Muscle layer of colon (tissue), 2 donors: ENCODE results near the gene FRMD5.
A peak's percentile ranks its signal among the peaks of the same experiment; 100 is the strongest.

Source experiments
- H3K27ac ChIP-seq: one replicate; pipeline ENCODE4 v1.7.0; 2013; ENCODE audit warnings: low read depth, mild to moderate bottlenecking, low read length, moderate library complexity
- H3K27me3 ChIP-seq, 2 donors: one replicate each; pipeline ENCODE4 v1.7.0; 2013; ENCODE audit warnings: low read length in 2 of 2, mild to moderate bottlenecking in 2 of 2; ENCODE audit not compliant: insufficient read depth in 2 of 2, control insufficient read depth in 1 of 2
- H3K36me3 ChIP-seq: one replicate; pipeline ENCODE4 v1.7.0; 2013; ENCODE audit warnings: mild to moderate bottlenecking, low read length; ENCODE audit not compliant: insufficient read depth
- H3K4me1 ChIP-seq: one replicate; pipeline ENCODE4 v1.7.0; 2013; ENCODE audit warnings: mild to moderate bottlenecking, low read length; ENCODE audit not compliant: insufficient read depth
- H3K4me3 ChIP-seq, 2 donors: one replicate each; pipeline ENCODE4 v1.7.0; 2013; ENCODE audit warnings: low read length in 2 of 2, low read depth in 1 of 2, mild to moderate bottlenecking in 1 of 2, moderate library complexity in 1 of 2
- H3K9ac ChIP-seq: one replicate; pipeline ENCODE4 v1.7.0; 2013; ENCODE audit warnings: low read length
- H3K9me3 ChIP-seq: one replicate; pipeline ENCODE4 v1.7.0; 2013; ENCODE audit warnings: mild to moderate bottlenecking, low read length
- donor health status: abdominal sarcoma.
- donor health status: Adenocarcinoma of cecum.

FRMD5 gene

GRCh38 chr15:44207643-44208042, 12.6 kb upstream of the FRMD5 start:
- Histone ChIP-seq H3K4me3 (no peak overlapping the region), H3K36me3 (no peaks in the 10 kb centered on the region), H3K27me3 (peaks cover 0 to 3% of the 10 kb centered on the region in 2 donors), H3K9ac (no peak overlapping the region), H3K9me3 (no peaks in the 10 kb centered on the region), H3K4me1 (no peaks in the 10 kb centered on the region), H3K27ac (no peak overlapping the region)

- peaks cover 9 to 21% of the 10 kb centered on the region in 2 donors for H3K27me3 ChIP-seq
- H3K4me3 ChIP-seq, result no peak overlapping the region
- peaks cover 5% of the 10 kb centered on the region for H3K4me1 ChIP-seq
- H3K9me3 ChIP-seq, result no peaks in the 10 kb centered on the region
- no peaks in the 10 kb centered on the region for H3K36me3 ChIP-seq
- H3K27ac ChIP-seq, result no peak overlapping the region
- no peak overlapping the region for H3K9ac ChIP-seq
These were observed 4.3 kb upstream of the FRMD5 start for GRCh38 chr15:44199393-44199792.

- Histone ChIP-seq H3K27me3 (peaks cover 16 to 32% of the 10 kb centered on the region in 2 donors), H3K4me1 (peaks cover 9% of the 10 kb centered on the region), H3K9ac (no peak overlapping the region), H3K4me3 (peak overlapping the region; percentile 27 to 39), H3K27ac (no peak overlapping the region), H3K36me3 (no peaks in the 10 kb centered on the region), H3K9me3 (no peaks in the 10 kb centered on the region)
These were observed 534 bp downstream of the FRMD5 start for GRCh38 chr15:44194323-44195150.

- Histone ChIP-seq H3K27ac (no peak overlapping the region), H3K4me1 (peaks cover 9% of the 10 kb centered on the region), H3K4me3 (peak overlapping the region; percentile 11 to 27), H3K9me3 (no peaks in the 10 kb centered on the region), H3K27me3 (peaks cover 16 to 32% of the 10 kb centered on the region in 2 donors), H3K9ac (no peak overlapping the region), H3K36me3 (no peaks in the 10 kb centered on the region)
These were observed 1.3 kb downstream of the FRMD5 start for GRCh38 chr15:44193651-44194322.

- Histone ChIP-seq H3K9ac (no peak overlapping the region), H3K36me3 (no peaks in the 10 kb centered on the region), H3K27me3 (peaks cover 3 to 6% of the 10 kb centered on the region in 2 donors), H3K9me3 (no peaks in the 10 kb centered on the region), H3K4me3 (no peak overlapping the region), H3K27ac (no peak overlapping the region), H3K4me1 (peaks cover 2% of the 10 kb centered on the region)
These were observed 6.3 kb downstream of the FRMD5 start for GRCh38 chr15:44188795-44189194.

GRCh38 chr15:44186705-44187104, 8.4 kb downstream of the FRMD5 start:
- no peak overlapping the region for H3K4me3 ChIP-seq
- no peaks in the 10 kb centered on the region for H3K9me3 ChIP-seq
- H3K36me3 ChIP-seq, result no peaks in the 10 kb centered on the region
- H3K27me3 ChIP-seq, result no peaks in the 10 kb centered on the region
- H3K4me1 ChIP-seq, result no peaks in the 10 kb centered on the region
- H3K9ac ChIP-seq, result no peak overlapping the region
- no peak overlapping the region for H3K27ac ChIP-seq

- Histone ChIP-seq H3K4me1 (no peaks in the 10 kb centered on the region), H3K27ac (no peak overlapping the region), H3K36me3 (no peaks in the 10 kb centered on the region), H3K9me3 (no peaks in the 10 kb centered on the region), H3K9ac (no peak overlapping the region), H3K4me3 (no peak overlapping the region), H3K27me3 (no peaks in the 10 kb centered on the region)
These were observed 11.7 kb downstream of the FRMD5 start for GRCh38 chr15:44183363-44183762.

GRCh38 chr15:44181410-44181809, 13.7 kb downstream of the FRMD5 start:
- Histone ChIP-seq H3K4me3 (no peak overlapping the region), H3K36me3 (no peaks in the 10 kb centered on the region), H3K4me1 (no peaks in the 10 kb centered on the region), H3K27ac (no peak overlapping the region), H3K9ac (no peak overlapping the region), H3K9me3 (no peaks in the 10 kb centered on the region), H3K27me3 (no peaks in the 10 kb centered on the region)

- H3K9ac ChIP-seq, result no peak overlapping the region
- no peaks in the 10 kb centered on the region for H3K27me3 ChIP-seq
- H3K36me3 ChIP-seq, result no peaks in the 10 kb centered on the region
- H3K27ac ChIP-seq, result no peak overlapping the region
- no peaks in the 10 kb centered on the region for H3K4me1 ChIP-seq
- no peak overlapping the region for H3K4me3 ChIP-seq
- H3K9me3 ChIP-seq, result no peaks in the 10 kb centered on the region
These were observed 17.9 kb downstream of the FRMD5 start for GRCh38 chr15:44177139-44177538.

- Histone ChIP-seq H3K9me3 (no peaks in the 10 kb centered on the region), H3K27me3 (no peaks in the 10 kb centered on the region), H3K36me3 (no peaks in the 10 kb centered on the region), H3K4me1 (no peaks in the 10 kb centered on the region), H3K4me3 (no peak overlapping the region), H3K9ac (no peak overlapping the region), H3K27ac (no peak overlapping the region)
These were observed 21.3 kb downstream of the FRMD5 start for GRCh38 chr15:44173813-44174212.

- Histone ChIP-seq H3K9ac (no peak overlapping the region), H3K9me3 (no peaks in the 10 kb centered on the region), H3K36me3 (no peaks in the 10 kb centered on the region), H3K27ac (no peak overlapping the region), H3K4me1 (no peaks in the 10 kb centered on the region), H3K4me3 (no peak overlapping the region), H3K27me3 (no peaks in the 10 kb centered on the region)
These were observed 31.7 kb downstream of the FRMD5 start for GRCh38 chr15:44163370-44163769.
